GM21619 (cell line): ENCODE results near the gene MOK.
"Not testable (repeated sequence)": the region's sequence is repeated elsewhere in the genome, so short reads cannot be mapped to it uniquely, and the experiment has no call there.

Source experiments
- ATAC-seq: cut with Tn5 transposase; IDR thresholded peaks from one replicate; pipeline ENCODE4 v1.9.1; 2021; ENCODE audit not compliant: unreplicated experiment

The MOK gene

DNA sequence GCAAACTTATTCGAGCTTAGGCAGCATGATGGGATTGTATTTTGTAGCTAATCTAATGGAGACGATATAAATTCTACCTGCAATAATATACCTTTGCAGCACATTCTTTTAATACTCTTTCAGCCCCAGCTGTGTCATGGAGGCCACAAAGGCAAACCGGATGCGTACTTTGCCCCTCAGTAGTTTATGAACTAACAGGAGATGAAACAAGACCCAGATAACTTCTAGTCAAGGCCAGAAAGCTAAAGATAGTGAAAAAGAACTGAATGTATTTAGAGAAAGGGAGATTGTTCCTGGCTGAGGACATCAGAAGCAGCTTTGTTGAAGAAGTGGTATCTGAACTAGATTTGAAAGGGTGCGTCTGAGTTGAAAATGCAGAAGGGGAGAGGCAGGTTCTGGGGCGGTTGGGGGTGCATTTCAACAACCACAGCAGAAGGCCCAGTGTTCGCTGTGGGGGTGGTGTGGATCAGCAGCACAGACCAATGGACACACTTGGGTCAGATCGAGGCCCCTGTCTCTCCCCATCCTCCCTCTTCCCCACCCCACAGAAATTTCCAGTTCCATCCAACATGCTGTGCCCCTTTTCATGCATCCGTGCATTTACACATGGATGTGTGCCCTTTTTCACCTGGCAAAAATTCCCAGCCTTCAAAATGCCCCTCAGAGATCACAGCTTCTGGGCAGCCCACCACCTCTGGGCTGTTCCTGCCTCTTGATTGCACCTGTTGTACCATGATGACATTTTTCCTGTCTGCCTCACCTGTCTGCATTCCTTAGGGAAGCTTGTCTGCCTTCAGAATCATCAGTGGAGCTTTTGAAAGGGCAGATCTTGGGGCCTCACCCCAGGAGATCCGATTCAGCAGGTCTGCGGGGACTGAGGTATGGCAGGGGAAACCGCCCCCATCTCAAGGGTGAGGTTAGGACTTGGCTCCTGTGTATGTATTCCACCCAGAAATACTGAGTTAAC, 16.8 kb upstream of the MOK start:
- ATAC-seq: no peak

DNA sequence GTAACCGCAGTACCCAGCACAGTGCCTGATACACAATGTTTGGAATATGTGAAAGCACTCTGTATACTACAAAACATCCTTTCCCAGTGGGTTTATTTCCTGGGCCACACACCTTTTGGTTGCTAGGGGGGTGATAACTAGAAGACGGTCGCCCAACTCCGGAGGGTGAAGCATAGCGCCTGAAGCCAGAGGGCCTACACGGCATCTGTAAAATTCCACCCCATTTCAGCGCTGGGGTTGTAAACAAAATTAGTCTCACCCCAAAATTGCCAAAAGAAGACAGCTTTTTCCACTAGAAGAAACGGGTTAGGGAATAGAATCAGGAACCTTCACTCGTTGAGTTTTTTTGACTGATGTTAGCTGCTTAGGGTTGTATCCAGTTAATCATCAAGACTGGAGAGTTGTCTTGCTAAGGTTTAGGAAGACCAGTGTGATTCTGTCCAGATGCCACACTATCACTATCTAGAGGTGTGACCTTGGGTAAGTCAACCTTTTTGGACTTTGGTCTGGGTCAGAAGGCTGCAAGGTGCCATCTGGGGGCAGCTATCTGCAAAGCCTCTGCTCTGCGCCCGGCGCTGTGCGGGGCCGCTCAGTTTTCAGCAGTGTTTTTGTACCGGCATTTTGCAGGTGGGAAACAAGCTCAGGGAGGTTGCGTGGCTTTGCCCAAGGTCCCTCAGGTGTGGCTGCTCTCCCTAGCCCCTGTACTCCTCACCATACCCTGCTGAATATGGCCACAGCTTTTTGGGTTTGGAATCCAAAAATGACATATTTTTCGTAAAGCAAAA, 15.9 kb upstream of the MOK start:
- no peak for ATAC-seq

DNA sequence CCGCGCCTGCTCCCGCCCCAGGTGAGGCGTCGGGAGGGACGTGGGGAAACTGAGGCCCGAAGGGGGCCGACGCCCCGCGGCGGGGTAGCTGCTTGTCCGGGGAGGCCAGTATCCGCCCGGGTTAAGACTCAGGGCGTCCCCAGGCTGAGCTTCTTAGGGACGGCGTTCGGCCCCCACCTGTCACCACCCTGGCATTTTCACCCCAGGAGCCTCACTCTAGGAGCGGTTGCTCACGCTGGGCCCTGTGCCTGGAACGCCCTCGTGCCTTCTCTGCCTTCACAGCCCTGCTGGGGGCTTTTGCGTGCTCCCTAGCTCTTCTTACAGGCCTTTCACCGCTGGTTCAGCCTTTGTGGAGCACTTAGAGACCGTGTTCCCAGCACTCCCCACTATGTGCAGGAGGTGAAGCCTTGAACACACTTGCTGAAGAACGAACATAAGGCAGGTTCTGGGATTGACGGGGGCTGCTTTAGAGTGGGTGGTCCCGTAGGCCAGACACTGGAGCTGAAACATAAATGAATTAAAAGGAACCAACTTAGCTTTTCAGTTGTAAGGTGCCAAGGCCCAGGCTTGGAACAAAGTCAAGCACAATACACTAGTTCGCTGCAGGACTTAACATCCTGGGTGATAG, 15.2 kb upstream of the MOK start:
- ATAC-seq: no peak

DNA sequence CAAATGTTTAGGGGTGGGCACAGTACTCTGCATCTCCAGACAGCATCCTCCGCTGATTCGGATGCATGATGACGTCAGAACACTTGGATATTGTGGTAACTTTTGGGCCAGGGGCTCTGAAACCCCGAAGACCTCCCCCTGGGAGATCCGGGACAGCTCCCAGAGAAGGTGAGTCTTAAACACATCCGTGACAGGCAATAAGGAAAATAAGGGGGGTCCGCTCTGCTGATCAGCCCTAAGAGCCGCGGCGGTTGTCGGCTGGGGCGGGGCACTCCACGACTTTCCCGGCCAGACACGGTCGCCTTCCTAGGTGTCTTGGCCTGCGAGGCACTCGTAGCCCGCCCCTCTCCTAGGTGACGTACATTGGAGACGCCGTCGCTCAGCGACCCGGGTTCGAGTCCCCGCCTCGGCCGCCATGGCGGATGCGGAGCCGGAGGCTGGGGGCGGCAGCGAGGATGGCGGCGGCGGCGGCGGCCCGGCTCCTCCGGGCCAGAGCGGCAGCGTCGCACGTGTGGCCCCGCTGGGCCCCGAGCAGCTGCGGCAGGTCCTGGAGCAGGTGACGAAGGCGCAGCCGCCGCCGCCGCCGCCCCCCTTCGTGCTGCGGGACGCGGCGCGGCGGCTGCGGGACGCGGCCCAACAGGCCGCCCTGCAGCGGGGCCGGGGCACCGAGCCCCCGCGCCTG, 14.5 kb upstream of the MOK start, which contains the start of gene ZNF839:
Gene ZNF839, plus strand, starts transcription at position 396 of the 682 bp plus-strand sequence. Its CDS starts 20 bp downstream, at position 416.
- ATAC-seq: peak; percentile 44

DNA sequence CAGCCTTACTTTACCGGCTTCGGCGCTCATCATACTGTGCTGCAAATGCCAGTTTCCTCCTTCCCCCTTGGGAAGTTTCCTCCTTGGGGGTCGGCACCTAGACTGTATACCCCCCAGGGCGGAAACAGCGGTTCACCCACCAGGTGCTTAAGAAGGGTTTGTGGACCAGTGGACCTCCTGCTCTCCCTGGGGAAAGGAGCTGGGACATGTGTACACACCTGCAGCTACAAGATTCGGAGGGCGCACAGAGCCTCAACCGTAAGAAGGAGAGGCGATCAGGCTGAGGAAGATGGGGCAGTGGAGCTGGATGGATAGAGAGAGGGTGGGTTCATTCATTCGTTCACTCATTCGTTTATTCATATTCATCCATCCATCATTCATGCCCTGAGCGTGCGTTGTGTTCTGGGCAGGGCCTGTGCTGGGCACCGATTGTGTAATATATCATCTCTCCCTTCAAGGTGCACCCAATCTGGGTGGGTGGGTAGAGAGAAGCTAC, 13.9 kb upstream of the MOK start:
- no peak for ATAC-seq

DNA sequence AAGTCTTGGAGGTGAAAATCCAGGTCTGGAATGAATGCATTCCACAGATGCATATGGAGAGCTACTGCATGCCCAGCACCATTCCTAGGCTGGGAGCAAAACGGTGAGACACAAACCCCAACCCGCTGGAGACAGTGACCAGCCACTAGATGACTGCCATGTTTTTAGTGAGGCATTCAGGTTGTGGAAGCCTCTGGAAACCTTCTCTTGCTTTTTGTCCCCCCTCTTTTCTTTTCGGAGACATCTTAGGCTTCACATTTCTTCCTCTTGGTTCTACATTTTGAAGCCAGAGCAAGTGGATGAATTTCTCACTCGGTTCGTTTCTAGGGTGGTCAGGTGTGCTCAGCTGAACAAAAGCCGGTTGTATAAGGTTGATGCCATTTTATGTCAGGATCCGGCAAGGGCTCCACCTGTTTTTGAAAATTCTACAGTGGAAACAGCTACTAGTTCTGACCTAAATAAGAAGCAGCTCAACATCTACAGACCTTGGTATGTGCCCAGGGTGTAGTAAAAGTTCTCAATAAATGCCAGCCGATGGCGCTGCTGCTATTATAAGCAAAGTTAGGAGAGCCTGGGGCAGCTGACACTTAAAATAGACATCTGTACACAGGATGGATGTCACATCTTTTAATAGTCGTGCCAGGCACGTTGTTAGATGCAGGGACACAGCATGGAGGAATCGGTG, 12.7 kb upstream of the MOK start:
- no peak for ATAC-seq

DNA sequence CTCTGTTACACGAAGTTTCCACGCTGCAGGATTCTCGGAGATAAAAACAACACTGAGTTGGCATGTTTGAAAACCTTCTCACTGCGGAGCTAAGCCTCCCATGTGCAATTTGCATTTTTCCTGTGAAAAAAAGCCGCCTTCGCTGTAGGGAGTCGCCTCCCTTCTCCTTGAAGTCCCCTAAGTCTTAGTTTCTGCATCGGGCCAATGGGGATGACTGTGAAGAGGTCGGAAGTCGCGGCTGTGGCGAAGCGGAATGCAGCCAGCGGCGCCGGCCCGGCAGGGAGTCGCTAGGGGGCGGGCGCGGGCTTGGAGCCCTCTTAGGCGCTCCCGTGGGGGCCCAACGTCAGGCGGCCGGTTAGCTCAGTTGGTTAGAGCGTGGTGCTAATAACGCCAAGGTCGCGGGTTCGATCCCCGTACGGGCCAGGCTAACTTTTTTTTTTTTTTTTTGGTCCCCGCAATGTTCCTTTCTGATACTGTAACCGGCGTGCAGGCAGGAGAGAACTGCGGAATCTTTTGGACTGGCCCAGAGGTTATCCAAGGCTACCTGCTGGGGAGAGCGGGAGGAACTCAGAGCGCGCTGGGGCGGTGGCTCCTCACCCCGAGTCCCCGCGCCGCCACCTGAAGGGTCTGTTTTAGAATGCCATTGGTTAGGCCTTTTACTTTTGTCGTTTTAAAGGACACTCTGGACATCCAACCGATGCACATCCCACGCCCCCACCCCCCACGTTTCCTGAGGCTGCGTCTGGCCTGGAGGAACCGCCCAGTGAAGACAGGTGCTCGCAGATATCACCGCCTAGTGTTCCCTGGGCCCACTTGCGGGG, 12.0 kb upstream of the MOK start:
- ATAC-seq: peak; percentile 50

DNA sequence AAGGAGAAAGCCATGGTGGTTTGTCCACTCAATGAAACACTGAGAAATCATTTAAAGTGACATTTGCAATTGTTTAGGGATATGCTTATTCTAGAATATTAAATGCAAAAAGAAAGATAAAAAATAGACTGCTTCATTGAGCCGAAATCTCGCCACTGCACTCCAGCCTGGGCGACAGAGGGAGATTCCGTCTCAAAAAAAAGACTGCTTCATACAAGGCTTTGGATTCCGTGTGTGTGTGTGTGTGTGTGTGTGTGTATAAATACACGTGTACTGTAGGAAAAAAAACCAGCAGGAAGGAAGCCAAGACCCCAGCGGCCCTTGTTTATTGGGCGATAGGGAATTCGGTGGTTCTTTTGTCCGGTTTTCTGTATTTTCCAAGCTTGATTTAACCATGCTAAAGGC, 11.4 kb upstream of the MOK start:
- ATAC-seq: no peak

DNA sequence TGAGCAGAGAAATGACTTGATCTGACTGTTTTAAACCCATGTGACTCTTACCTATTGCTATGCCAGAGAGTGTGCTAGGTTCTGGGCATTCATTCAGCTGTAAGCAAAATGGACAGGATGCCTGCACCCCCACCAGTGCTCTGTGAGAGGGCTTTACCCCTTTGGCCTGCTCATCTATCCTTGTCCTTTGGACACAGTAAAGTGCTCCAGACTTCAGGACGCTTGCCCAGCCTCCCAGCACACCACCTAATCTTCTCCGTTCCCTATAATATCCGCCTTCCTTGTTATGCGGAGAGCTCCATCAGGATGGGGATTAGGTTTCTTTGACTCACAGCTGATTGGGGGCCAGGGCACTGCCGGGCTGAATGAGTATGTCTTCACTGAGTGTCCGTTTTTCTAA, 10.2 kb upstream of the MOK start:
- ATAC-seq: no peak

DNA sequence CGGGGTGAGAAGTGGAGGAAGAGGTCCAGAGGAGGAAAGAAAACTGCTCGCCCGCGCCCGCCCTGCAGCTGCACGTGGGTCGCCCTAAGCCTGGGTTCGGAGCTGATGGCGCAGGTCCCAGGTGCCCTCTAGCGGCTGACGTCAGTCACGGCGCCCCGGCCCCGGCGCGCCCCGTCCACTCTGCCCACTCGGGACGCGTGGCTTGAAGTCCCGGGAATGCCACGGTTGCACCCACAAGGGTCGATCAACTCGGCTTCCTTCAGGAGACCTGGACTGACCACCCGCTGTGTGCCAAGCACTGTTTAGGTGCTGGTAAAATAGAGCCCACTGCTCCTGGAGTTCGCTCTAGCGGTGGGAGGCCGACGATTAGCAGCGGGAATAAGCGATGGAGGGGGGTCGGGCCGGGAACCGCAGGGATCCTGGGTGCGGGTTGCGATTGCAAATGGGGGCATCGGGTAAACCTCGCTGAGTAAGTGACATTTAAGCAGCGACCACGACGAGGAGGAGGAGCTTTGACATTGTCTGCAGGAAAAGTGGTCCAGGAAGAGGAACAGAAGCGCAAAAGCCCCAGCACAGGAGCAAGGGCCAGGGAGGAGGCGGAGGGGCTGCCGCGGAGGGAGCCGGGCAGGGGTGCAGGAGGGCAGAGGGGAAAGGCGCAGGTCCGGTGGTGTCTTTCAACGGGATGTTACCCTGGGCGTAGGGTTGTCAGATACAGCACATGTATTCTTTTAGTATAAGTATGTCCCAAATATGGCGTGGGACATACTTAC, 9.5 kb upstream of the MOK start:
- ATAC-seq: peak; percentile 54

DNA sequence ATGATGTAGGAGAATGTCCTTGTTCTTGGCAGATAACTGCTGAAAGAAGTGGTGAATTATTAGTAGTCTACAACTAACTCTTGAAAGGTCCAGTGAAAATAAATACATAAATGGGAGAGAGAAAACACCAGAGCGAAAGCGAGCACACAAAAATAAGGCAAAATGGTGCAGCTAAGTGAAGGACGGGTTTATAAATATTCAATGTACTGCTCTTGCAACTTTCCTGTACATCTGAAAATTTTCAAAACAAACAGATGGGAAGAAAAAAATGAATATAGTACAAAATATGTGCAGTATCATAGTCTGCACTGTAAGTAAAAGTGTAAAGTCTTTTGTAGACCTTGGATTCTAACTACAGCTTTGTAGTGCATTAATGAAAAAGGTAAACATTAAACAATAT, 1.3 kb downstream of the MOK start:
- no peak for ATAC-seq

DNA sequence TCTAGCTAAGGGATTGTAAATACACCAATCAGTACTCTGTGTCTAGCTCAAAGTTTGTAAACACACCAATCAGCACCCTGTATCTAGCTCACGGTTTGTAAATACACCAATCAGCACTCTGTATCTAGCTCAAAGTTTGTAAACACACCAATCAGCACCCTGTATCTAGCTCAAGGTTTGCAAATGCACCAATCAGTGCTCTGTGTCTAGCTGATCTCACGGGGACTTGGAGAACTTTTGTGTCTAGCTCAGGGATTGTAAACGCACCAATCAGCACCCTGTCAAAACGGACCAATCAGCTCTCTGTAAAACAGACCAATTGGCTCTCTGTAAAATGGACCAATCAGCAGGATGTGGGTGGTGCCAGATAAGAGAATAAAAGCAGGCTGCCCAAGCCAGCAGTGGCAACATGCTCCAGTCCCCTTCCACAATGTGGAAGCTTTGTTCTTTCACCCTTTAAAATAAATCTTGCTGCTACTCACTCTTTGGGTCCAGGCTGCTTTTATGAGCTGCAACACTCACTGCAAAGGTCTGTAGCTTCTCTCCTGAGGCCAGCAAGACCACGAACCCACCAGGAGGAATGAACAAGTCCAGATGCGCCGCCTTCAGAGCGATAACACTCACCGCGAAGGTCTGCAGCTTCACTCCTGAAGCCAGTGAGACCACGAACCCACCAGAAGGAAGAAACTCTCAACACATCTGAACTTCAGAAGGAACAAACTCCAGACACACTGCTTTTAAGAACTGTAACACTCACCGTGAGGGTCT, 6.5 kb downstream of the MOK start:
- ATAC-seq: not testable (repeated sequence)

DNA sequence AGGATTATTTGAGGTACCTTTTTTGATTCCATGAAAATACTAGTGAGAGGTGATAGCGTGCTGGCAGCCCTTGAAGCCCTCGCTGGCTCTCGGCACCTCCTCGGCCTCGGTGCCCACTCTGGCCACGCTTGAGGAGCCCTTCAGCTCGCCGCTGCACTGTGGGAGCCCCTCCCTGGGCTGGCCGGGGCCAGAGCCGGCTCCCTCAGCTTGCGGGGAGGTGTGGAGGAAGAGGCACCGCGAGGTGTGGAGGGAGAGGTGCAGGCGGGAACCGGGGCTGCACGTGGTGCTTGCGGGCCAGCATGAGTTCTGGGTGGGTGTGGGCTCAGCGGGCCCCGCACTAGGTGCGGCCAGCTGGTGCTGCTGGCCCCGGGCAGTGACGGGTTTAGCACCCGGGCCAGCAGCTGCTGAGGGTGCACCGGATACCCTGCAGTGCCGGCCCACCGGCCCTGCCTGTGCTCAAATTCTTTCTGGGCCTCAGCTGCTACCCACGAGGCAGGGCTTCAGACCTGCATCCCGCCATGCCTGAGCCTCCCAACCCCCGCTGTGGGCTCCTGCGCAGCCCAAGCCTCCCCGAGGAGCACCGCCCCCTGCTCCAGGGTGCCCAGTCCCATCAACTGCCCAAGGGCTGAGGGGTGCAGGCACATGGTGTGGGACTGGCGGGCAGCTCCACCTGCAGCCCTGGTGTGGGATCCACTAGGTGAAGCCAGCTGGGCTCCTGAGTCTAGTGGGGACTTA, 7.4 kb downstream of the MOK start:
- ATAC-seq: no peak

DNA sequence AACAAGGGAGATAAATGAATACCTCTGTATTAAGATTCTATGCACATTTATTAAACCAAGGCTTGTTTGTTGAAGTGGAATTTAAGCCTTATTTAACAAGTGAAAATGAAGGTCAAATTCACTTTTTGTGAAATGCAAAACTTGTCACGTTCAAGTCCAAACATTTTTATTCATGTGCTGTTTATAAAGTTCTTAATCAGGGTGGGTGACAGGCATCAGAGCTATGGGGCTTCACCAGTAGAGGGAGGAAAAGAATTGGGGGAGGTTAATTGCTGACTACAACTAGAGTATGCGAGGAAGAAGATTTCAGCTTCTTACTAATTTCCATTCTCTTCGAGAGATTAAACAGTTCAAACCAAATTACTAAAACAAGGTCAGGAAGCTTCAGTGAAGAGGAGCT, 9.7 kb downstream of the MOK start:
- ATAC-seq: no peak

DNA sequence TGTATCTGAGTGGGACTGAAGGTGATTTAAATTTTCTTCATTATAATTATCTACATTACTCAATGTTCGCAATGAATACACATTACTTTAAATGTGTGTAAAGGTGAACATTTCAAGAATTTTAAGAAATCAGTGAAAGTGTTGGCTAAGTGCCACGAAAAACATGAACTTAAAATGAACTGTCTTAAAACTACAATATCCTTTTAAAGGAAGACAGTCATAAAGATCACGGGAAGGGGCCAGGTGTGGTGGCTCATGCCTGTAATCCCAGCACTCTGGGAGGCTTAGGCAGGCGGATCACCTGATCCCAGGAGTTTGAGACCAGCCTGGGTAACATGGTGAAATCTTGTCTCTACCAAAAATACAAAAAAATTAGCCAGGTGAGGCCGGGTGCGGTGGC, 11.2 kb downstream of the MOK start:
- ATAC-seq: no peak

DNA sequence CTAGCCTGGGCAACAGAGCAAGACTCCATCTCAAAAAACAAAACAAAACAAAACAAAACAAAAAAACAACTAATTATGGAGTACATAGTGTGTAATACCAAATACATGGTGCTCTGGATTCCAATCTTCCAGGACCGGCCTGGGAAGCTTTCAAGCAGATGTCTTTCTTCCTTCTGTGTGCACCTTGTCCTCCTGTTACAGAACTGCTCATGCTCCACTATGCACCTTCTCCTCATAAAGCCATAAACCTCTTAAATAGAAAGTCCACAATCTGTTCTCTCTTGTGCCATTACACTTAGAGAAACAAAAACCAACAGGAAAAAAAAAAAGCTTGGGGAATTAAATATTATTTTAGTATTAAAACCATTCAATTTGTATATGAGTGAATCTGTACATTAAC, 12.5 kb downstream of the MOK start:
- no peak for ATAC-seq

DNA sequence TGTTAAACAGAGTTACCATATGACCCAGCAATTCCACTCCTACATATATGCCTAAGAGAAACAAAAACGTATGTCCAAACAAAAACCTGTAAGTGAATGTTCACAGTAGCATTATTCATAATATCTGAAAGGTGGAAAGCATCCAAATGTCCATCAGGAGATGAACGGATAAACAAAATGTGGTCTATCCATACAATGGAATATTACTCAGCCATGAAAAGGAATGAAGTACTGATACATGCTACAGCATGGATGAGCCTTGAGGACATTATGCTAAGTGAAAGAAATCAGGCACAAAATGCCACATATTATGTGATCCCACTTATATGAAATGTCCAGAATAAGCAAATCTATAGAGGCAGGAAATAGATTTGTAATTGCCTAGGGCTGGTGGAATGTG, 16.8 kb downstream of the MOK start:
- ATAC-seq: no peak
